Endothelial cell of umbilical vein (primary cell): Measurements from ENCODE around the gene ZNF800.

Experiments
- CTCF ChIP-seq, 2 donors: IDR thresholded peaks; 1 replicate in 1 of 2; 2 replicates in 1 of 2; pipeline ENCODE4 v1.5.1; 2011; ENCODE audit warnings: low read length in 2 of 2, mild to moderate bottlenecking in 2 of 2, moderate library complexity in 2 of 2, control low read depth in 1 of 2, inconsistent platforms in 1 of 2, low read depth in 1 of 2; ENCODE audit not compliant: insufficient read depth in 1 of 2; ENCODE audit errors: extremely low read depth in 1 of 2
- EZH2 ChIP-seq: IDR thresholded peaks from 2 replicates; pipeline ENCODE4 v1.6.1; 2012; ENCODE audit warnings: borderline replicate concordance, low read depth, mild to moderate bottlenecking, moderate library complexity, low read length, inconsistent platforms; ENCODE audit not compliant: severe bottlenecking
- TF ChIP-seq, protein P1 (sequence below): IDR thresholded peaks from 2 replicates; pipeline ENCODE4 v1.6.1; 2011; ENCODE audit not compliant: insufficient read depth, insufficient read length

- no peak for TF ChIP-seq EZH2
- no peak for TF ChIP-seq CTCF (IDR thresholded peaks at IDR 0.05; ENCODE audit: extremely low read depth in 1 of 2, insufficient read depth in 1 of 2, low read depth in 1 of 2, low read length in 2 of 2)
- TF ChIP-seq, protein P1, sequence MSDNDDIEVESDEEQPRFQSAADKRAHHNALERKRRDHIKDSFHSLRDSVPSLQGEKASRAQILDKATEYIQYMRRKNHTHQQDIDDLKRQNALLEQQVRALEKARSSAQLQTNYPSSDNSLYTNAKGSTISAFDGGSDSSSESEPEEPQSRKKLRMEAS: no peak
Measured at GRCh38 chr7:127337581-127337980, 54.9 kb downstream of the ZNF800 start.
